Neural cell (in vitro differentiated cells): Measurements from ENCODE around the gene ERMARD.

Source experiments
- EP300 ChIP-seq: fragments of 450-650 bp; conservative IDR thresholded peaks from 2 replicates; pipeline ENCODE4 v1.6.1; 2014; ENCODE audit warnings: antibody characterized with exemption, mild to moderate bottlenecking, moderate library complexity; ENCODE audit not compliant: poor library complexity, severe bottlenecking
- EZH2 ChIP-seq: fragments of 200-600, 300-800 bp; shearing (Covaris generic), sonication (generic); IDR thresholded peaks from 2 replicates; pipeline ENCODE4 v1.6.1; 2014; ENCODE audit warnings: antibody characterized with exemption, low read length, borderline replicate concordance, mild to moderate bottlenecking; ENCODE audit not compliant: insufficient read depth, poor library complexity, severe bottlenecking
- RAD21 ChIP-seq: fragments of 450-650 bp; conservative IDR thresholded peaks from 2 replicates; pipeline ENCODE4 v1.6.1; 2014; ENCODE audit warnings: antibody characterized with exemption, mild to moderate bottlenecking, moderate library complexity
- TAF1 ChIP-seq: IDR thresholded peaks from 2 replicates; pipeline ENCODE4 v1.6.1; 2012; ENCODE audit warnings: low read depth
- TF ChIP-seq, protein P1 (sequence below): fragments of 450-650 bp; IDR thresholded peaks from 2 replicates; pipeline ENCODE4 v1.5.1; 2014; ENCODE audit warnings: antibody characterized with exemption, mild to moderate bottlenecking, moderate library complexity; ENCODE audit not compliant: poor library complexity, severe bottlenecking

DNA sequence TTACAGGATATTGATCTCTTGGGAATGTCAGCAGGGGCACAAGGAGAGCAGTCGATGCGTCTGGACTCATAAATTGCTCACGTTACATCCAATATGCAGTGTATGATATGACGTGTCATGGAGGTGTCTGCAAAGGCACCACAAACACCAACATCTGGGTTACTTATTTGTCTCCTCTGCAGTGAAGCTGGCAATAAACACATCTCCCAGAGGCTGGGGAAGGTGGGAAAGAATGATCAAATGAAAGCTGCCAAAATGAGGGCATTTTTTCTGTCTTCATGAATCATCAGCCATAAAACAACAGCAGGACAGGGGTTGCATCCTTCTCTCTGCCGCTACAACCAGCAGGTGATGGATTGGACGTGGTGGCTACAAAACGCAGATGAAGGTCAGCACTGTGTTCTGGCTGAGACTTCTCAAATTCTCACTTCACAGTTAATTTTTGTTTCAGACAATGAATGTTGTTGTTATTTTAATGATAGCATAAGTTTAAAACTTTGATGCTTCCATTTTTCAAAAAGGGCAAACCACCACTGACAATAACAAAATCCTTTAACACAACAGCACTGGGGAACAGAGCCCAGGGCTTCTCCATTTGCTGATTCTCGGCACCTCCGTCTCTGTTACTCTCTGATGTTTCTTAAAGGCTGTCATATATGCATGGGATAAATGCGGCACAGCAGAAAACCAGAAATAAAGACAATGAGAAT, 47.5 kb downstream of the ERMARD start:
- TF ChIP-seq, protein P1, sequence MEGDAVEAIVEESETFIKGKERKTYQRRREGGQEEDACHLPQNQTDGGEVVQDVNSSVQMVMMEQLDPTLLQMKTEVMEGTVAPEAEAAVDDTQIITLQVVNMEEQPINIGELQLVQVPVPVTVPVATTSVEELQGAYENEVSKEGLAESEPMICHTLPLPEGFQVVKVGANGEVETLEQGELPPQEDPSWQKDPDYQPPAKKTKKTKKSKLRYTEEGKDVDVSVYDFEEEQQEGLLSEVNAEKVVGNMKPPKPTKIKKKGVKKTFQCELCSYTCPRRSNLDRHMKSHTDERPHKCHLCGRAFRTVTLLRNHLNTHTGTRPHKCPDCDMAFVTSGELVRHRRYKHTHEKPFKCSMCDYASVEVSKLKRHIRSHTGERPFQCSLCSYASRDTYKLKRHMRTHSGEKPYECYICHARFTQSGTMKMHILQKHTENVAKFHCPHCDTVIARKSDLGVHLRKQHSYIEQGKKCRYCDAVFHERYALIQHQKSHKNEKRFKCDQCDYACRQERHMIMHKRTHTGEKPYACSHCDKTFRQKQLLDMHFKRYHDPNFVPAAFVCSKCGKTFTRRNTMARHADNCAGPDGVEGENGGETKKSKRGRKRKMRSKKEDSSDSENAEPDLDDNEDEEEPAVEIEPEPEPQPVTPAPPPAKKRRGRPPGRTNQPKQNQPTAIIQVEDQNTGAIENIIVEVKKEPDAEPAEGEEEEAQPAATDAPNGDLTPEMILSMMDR, result no peak
- TF ChIP-seq TAF1, result no peak
- TF ChIP-seq EP300, result peak; percentile 24
- no peak for TF ChIP-seq EZH2
- TF ChIP-seq RAD21, result no peak
